Brain microvascular endothelial cell (primary cell): Measurements from ENCODE around the gene CDYL.
"Not testable (repeated sequence)": the region's sequence is repeated elsewhere in the genome, so short reads cannot be mapped to it uniquely, and the experiment has no call there.

Experiments
- DNase-seq: peaks from one replicate; pipeline ENCODE4 v3.0.0-alpha.2; 2020
- H3K27ac ChIP-seq: fragments of 250-450 bp; sonication (Bioruptor Pico); 2 replicates; pipeline ENCODE4 v1.5.1; 2020; ENCODE audit warnings: mild to moderate bottlenecking, moderate library complexity
- H3K27me3 ChIP-seq: fragments of 250-450 bp; sonication (Bioruptor Pico); replicated peaks from 2 replicates; pipeline ENCODE4 v1.5.1; 2020; ENCODE audit warnings: mild to moderate bottlenecking
- H3K36me3 ChIP-seq: fragments of 250-450 bp; sonication (Bioruptor Pico); replicated peaks from 2 replicates; pipeline ENCODE4 v1.5.1; 2020; ENCODE audit warnings: mild to moderate bottlenecking
- H3K4me3 ChIP-seq: 2 replicates; pipeline ENCODE4 v1.5.1; 2011; ENCODE audit warnings: low read depth, mild to moderate bottlenecking, control low read depth, low read length, moderate library complexity
- CTCF ChIP-seq: IDR thresholded peaks from 2 replicates; pipeline ENCODE4 v1.5.1; 2011; ENCODE audit warnings: low read depth, mild to moderate bottlenecking, moderate library complexity, low read length, control low read depth, inconsistent platforms; ENCODE audit errors: missing control alignments
- in situ Hi-C: cut with HindIII; loops from 2 replicates; pipeline ENCODE4 v1.10.0; 2017; ENCODE audit warnings: low sequenced_read_pairs, low pct_ligation_motif_present

The CDYL gene

GRCh38 chr6:4848382-4849068 lies 72.3 kb downstream of the CDYL start:
- in situ Hi-C loops, result no loop called here
- peak; percentile 65 for TF ChIP-seq CTCF
- DNase-seq, result no peak

GRCh38 chr6:4849226-4850022 lies 73.2 kb downstream of the CDYL start:
- H3K27me3 ChIP-seq, result no peaks in the 10 kb centered on the region
- H3K27ac ChIP-seq, result no peak overlapping the region
- no peak overlapping the region for H3K4me3 ChIP-seq
- no peak for TF ChIP-seq CTCF
- in situ Hi-C loops, result no loop called here
- no peaks in the 10 kb centered on the region for H3K36me3 ChIP-seq
- DNase-seq, result no peak

More at GRCh38 chr6:4848382-4849068, 72.3 kb downstream of the CDYL start:
- Histone ChIP-seq H3K27ac (no peak overlapping the region), H3K36me3 (no peaks in the 10 kb centered on the region), H3K27me3 (no peaks in the 10 kb centered on the region), H3K4me3 (no peak overlapping the region)

GRCh38 chr6:4851035-4851434 lies 74.8 kb downstream of the CDYL start:
- TF ChIP-seq CTCF, result no peak
- Histone ChIP-seq H3K27me3 (no peaks in the 10 kb centered on the region), H3K36me3 (no peaks in the 10 kb centered on the region), H3K27ac (no peak overlapping the region), H3K4me3 (no peak overlapping the region)
- DNase-seq, result no peak
- in situ Hi-C loops, result no loop called here

- H3K36me3 ChIP-seq, DNase-seq, H3K27me3 ChIP-seq, H3K27ac ChIP-seq, H3K4me3 ChIP-seq, in situ Hi-C loops: not testable (repeated sequence)
Observed at GRCh38 chr6:4852186-4852585, 76.0 kb downstream of the CDYL start.

GRCh38 chr6:4852938-4853337 lies 76.7 kb downstream of the CDYL start:
- Histone ChIP-seq H3K27ac (no peak overlapping the region), H3K27me3 (no peaks in the 10 kb centered on the region), H3K36me3 (no peaks in the 10 kb centered on the region), H3K4me3 (no peak overlapping the region)
- DNase-seq, result no peak
- TF ChIP-seq CTCF, result no peak
- in situ Hi-C loops, result no loop called here

GRCh38 chr6:4853349-4853748 lies 77.1 kb downstream of the CDYL start:
- no peaks in the 10 kb centered on the region for H3K36me3 ChIP-seq
- no peaks in the 10 kb centered on the region for H3K27me3 ChIP-seq
- no peak for TF ChIP-seq CTCF
- DNase-seq, result no peak
- in situ Hi-C loops, result no loop called here
- H3K4me3 ChIP-seq, result no peak overlapping the region
- no peak overlapping the region for H3K27ac ChIP-seq
